Activated CD8-positive, alpha-beta memory T cell treated with anti-CD3 and anti-CD28 coated beads, Interleukin-2, amount 50 U/mL, for 1 hour (primary cell): Measurements from ENCODE around the gene DYNLT5.
"Not testable (repeated sequence)": the region's sequence is repeated elsewhere in the genome, so short reads cannot be mapped to it uniquely, and the experiment has no call there.

Source experiments
- DNase-seq: peaks from one replicate; pipeline ENCODE4 v3.0.0-alpha.2; 2020; ENCODE audit errors: extremely low read depth

DYNLT5 gene

DNA sequence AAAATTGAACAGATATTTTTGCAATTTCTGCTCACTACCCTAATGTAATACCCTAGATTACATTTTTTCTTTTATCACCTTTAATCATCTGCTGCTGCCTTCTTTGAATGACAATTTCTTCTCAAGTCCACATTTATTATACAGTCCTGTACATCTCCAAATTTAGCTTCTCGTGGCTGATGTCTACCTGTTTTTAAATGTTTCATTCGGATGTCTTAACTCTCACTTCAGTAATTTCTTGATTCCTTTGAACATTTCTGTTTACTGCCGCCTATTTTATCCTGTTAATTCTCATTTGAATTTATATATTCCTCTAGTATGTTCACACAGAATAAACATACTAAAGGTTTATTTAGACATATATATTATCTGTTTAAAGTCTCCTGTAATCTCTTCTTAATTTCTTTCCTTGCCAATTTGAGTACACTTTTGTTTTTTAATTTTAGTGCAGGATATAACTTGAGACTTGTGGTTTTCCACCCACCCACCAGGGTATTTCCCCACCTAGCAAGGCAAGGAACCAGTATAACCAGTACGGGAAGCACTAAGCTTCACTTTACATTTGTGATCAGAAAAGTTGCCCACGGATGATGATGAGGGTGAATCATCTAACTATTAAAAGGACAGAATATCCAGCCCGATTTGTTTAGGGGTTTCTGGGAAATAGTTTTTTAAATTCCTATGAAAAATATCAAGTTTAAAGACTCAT lies 36.1 kb downstream of the DYNLT5 start:
- peak; percentile 3 for DNase-seq

DNA sequence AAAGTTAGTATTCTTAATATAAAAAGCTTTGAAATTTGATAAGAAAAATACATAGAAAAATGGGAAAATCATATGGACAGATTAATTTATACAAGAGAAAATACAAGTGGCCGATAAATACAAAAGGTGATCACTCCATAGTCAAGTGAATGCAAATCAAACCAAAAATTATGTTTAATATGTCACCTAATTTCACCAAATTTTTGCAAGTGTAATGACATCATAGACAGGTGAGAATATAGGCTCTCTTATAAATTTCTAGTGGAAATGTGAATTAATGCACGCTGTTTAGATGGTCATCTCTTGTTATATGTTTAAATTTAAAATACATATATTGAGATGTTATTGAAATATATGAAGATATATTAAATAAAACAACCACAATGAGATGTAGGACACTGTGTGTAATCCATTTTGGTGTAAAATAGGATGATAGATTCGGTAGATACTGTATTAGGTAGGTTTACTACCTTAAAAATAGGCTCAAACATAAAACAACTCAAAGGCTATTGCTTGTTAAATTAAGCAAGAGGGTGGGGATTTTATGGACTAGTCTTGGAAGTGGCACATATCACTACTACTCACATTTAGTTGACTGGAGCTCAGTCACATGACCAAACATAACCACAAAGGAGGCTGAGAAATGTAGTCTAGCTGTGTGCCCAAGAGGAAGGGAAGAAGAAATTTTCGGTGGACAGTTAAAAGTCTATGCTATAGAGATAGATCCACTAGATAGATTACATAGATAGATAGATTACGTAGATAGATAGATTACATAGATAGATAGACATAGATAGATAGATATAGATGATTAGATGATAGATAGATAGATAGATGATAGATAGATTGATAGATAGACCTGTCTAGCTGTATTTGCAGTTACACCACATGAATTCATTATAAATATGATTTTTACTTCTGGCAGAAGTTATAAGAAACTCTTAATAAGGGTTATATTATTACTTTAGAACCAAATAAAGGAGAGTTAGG lies 39.7 kb downstream of the DYNLT5 start:
- DNase-seq: no peak

DNA sequence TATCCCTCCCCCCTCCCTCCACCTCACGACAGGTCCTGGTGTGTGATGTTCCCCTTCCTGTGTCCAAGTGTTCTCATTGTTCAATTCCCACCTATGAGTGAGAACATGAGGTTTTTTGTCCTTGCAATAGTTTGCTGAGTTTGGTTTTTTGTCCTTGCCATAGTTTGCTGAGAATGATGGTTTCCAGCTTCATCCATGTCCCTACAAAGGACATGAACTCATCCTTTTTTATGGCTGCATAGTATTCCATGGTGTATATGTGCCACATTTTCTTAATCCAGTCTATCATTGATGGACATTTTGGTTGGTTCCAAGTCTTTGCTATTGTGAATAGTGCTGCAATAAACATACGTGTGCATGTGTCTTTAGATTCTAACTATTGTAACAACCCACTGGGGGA lies 43.6 kb downstream of the DYNLT5 start:
- DNase-seq: not testable (repeated sequence)

DNA sequence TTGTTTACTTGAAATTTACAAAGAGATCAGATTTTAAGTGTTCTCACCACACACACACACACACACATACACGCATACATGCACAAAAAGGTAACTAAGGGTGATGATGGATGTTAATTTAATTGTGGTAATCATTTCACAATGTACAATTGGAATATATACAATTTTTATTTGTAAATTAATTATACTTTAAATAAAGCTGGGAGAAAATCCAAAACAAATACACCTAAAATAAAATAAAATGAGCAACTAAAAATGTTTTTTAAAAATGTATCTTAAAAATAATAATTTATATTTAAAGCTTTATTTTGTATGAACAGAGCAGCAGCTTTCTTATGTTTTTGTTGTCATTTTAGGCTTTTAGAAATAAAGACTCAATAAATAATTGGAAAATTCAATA lies 57.0 kb downstream of the DYNLT5 start:
- no peak for DNase-seq

DNA sequence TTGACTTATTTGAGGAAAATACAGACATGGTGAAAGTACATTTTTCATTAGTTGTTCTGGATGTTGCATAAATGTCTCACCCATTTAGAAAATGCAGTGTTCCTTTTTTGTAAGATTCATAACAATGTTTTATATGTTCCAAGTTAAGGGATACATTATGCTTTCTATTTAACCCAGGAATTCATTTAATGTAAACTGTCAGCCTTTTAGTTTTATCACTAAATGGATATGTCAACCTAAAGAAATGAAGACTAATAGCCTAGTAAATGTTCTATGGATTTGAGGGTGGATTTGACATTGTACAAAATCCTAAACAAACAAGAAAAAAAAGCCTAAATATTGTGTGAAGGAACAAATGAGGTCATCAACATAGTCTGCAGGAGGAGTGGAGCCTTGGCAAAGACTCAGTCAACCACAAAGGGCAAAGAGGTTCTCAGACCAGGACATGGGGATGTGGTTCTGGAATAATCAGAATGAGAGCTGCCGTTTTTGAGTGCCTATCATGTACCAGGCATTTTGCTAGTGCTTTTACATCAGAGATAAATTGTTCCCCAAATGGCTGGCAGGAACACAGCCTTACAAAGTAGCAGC lies 57.6 kb downstream of the DYNLT5 start:
- DNase-seq: no peak

DNA sequence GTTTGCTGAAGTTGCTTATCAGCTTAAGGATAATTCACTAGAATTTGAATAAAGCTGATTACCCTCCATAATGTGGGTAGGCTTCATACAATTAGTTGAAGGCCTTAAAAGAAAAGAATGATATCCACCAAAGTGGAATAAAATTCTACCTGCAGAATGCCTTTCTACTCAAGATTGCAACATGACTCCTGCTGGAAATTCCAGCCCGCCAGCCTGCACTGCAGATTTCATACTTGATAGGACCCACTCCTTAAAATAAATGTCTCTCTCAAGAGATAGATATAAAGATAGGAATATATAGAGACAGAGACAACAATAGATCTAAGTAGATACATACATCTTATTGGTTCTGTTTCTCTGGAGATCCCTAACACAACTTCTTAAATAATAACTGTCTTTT lies 72.5 kb downstream of the DYNLT5 start:
- no peak for DNase-seq
